ENCODE measurements around the gene GABRD. TPM values are rescaled to one million over a fixed set of nuclear protein-coding genes. Genes with fewer than 3 reads are reported as not detected.

GABRD gene
- polyA plus RNA-seq, 1 donor, result 1.1 TPM

- no peak for DNase-seq
Observed at GRCh38 chr1:2078170-2078569, 59.0 kb downstream of the GABRD start.

- DNase-seq, result no peak
Observed at GRCh38 chr1:2079396-2080085, 60.4 kb downstream of the GABRD start.

GRCh38 chr1:2080140-2080539 is 61.0 kb downstream of the GABRD start:
- no peak for DNase-seq

Other genes with a start within 250 kb of the GABRD start
- gene NADK, start 240.9 kb upstream of the GABRD start, polyA plus RNA-seq (ENCODE audit: insufficient read length), result 32.4 TPM
- 164 TPM for gene GNB1, start 128.3 kb upstream of the GABRD start, polyA plus RNA-seq (ENCODE audit: insufficient read length)
- 211 TPM for gene CALML6, start 104.1 kb upstream of the GABRD start, polyA plus RNA-seq (ENCODE audit: insufficient read length)
- gene TMEM52, start 100.1 kb upstream of the GABRD start, polyA plus RNA-seq (ENCODE audit: insufficient read length), result 134 TPM
- 0.19 TPM for gene CFAP74, start 15.6 kb upstream of the GABRD start, polyA plus RNA-seq (ENCODE audit: insufficient read length)
- 7.8 TPM for gene PRKCZ, start 31.1 kb downstream of the GABRD start, polyA plus RNA-seq (ENCODE audit: insufficient read length)
- gene FAAP20, start 175.4 kb downstream of the GABRD start, polyA plus RNA-seq (ENCODE audit: insufficient read length), result 50.9 TPM
- 70.0 TPM for gene SKI, start 209.0 kb downstream of the GABRD start, polyA plus RNA-seq (ENCODE audit: insufficient read length)